GM12891 (cell line): Measurements from ENCODE around the gene MMP1.

Experiments
- PAX5 ChIP-seq: IDR thresholded peaks from 2 replicates; pipeline ENCODE4 v1.6.1; 2011; ENCODE audit warnings: low read length, moderate library complexity, mild to moderate bottlenecking; ENCODE audit not compliant: insufficient read depth, severe bottlenecking
- POLR2A ChIP-seq: IDR thresholded peaks from 2 replicates; pipeline ENCODE4 v1.6.1; 2011; ENCODE audit warnings: low read depth, low read length, control low read depth
- POLR2AphosphoS5 ChIP-seq: IDR thresholded peaks from 2 replicates; pipeline ENCODE4 v1.6.1; 2011; ENCODE audit warnings: low read depth, low read length, control low read depth
- TAF1 ChIP-seq: IDR thresholded peaks from 2 replicates; pipeline ENCODE4 v1.6.1; 2011; ENCODE audit warnings: low read depth, low read length, control low read depth

DNA sequence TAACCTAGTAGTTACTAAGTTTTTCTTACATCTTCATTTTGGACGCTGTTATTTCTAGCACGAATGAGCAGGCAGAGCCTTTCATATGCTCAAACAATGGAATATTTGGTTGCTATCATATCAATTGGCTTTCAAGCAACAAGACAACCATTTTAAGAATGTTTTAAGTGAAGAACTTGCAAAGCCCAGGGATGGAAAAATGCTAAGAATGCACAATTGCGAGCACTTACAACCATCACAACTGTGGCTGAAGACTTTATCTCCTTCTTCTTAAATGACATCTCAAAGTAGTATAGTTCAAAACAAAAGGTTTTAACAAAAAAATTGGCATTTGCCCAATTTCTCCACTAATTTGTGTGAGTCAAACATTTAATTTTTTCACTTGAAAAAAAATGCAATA lies 8.3 kb upstream of the MMP1 start:
- TF ChIP-seq POLR2A (no peak), POLR2AphosphoS5 (no peak), TAF1 (no peak), PAX5 (no peak)
